IPS-NIHi7 (cell line): ENCODE results near the gene SEC63.
"Not testable (repeated sequence)": the region's sequence is repeated elsewhere in the genome, so short reads cannot be mapped to it uniquely, and the experiment has no call there.

Experiments used
- DNase-seq: peaks from one replicate; pipeline ENCODE4 v3.0.0; 2012; ENCODE audit warnings: mixed read lengths; ENCODE audit errors: extremely low spot score

The SEC63 gene

GRCh38 chr6:107928984-107929383 is 29.0 kb downstream of the SEC63 start:
- DNase-seq = no peak

GRCh38 chr6:107926697-107927544 is 31.1 kb downstream of the SEC63 start:
- DNase-seq = not testable (repeated sequence)

GRCh38 chr6:107917451-107918375 is 40.3 kb downstream of the SEC63 start:
- DNase-seq = no peak

GRCh38 chr6:107916961-107917360 is 41.0 kb downstream of the SEC63 start:
- DNase-seq = not testable (repeated sequence)

GRCh38 chr6:107911692-107912091 is 46.3 kb downstream of the SEC63 start:
- DNase-seq = no peak

GRCh38 chr6:107894809-107895396 is 63.1 kb downstream of the SEC63 start:
- no peak for DNase-seq

GRCh38 chr6:107890431-107890830 is 67.6 kb downstream of the SEC63 start:
- DNase-seq = not testable (repeated sequence)

GRCh38 chr6:107885950-107886349 is 72.1 kb downstream of the SEC63 start:
- not testable (repeated sequence) for DNase-seq

GRCh38 chr6:107879941-107880340 is 78.1 kb downstream of the SEC63 start:
- DNase-seq = no peak

GRCh38 chr6:107877968-107878367 is 80.0 kb downstream of the SEC63 start:
- DNase-seq = no peak

GRCh38 chr6:107871976-107872375 is 86.0 kb downstream of the SEC63 start:
- no peak for DNase-seq

- DNase-seq = not testable (repeated sequence)
Observed at GRCh38 chr6:107871512-107871911, 86.5 kb downstream of the SEC63 start.

- DNase-seq = no peak
Observed at GRCh38 chr6:107871016-107871415, 87.0 kb downstream of the SEC63 start.

- DNase-seq = no peak
Observed at GRCh38 chr6:107870381-107870780, 87.6 kb downstream of the SEC63 start.

GRCh38 chr6:107869871-107870270 is 88.1 kb downstream of the SEC63 start:
- DNase-seq = no peak

GRCh38 chr6:107868867-107869611 is 89.0 kb downstream of the SEC63 start:
- no peak for DNase-seq

- peak; percentile 20 for DNase-seq
Observed at GRCh38 chr6:107867302-107867615, 90.7 kb downstream of the SEC63 start.

GRCh38 chr6:107866606-107867301 is 91.3 kb downstream of the SEC63 start:
- DNase-seq = peak; percentile 36

- no peak for DNase-seq
Observed at GRCh38 chr6:107864226-107865127, 93.5 kb downstream of the SEC63 start.

- DNase-seq = no peak
Observed at GRCh38 chr6:107862383-107862782, 95.6 kb downstream of the SEC63 start.
